Chondrocyte (in vitro differentiated cells): ENCODE results near the gene RERE. TPM values are rescaled to one million over a fixed set of nuclear protein-coding genes. Genes with fewer than 3 reads are reported as not detected.

Experiments
- DNase-seq: peaks from one replicate; pipeline ENCODE4 v3.0.0; 2021; ENCODE audit warnings: mixed read lengths, low spot score
- H3K27ac Mint-ChIP-seq: one replicate; pipeline ENCODE4 v1.8.0; 2021; ENCODE audit warnings: mild to moderate bottlenecking, moderate library complexity, mixed read lengths; ENCODE audit not compliant: unreplicated experiment
- H3K27me3 Mint-ChIP-seq: 2 replicates; pipeline ENCODE4 v1.8.0; 2021; ENCODE audit warnings: low read depth, mixed read lengths
- H3K36me3 Mint-ChIP-seq: 2 replicates; pipeline ENCODE4 v1.8.0; 2021; ENCODE audit warnings: low read depth, mixed read lengths
- H3K4me1 Mint-ChIP-seq: 2 replicates; pipeline ENCODE4 v1.8.0; 2021; ENCODE audit warnings: low read depth, mild to moderate bottlenecking, mixed read lengths
- H3K4me3 Mint-ChIP-seq: one replicate; pipeline ENCODE4 v1.8.0; 2021; ENCODE audit warnings: mild to moderate bottlenecking, moderate library complexity, mixed read lengths; ENCODE audit not compliant: unreplicated experiment
- H3K9me3 Mint-ChIP-seq: 2 replicates; pipeline ENCODE4 v1.8.0; 2021; ENCODE audit warnings: low read depth, mixed read lengths
- CTCF ChIP-seq: fragments of 200-600 bp; sonication (generic); IDR thresholded peaks from 2 replicates; pipeline ENCODE4 v1.5.0; 2021; ENCODE audit warnings: antibody characterized with exemption, mild to moderate bottlenecking, moderate library complexity
- total RNA-seq: library from RNA; stranded (reverse); gene quantifications from 3 replicates; pipeline ENCODE4 v1.2.1, GENCODE V29; 2021

RERE gene
- total RNA-seq, 1 donor from 2014 or later: 64.9 TPM

GRCh38 chr1:8352886-8353785 is 464.3 kb downstream of the RERE start:
- DNase-seq: no peak
- Mint-ChIP-seq H3K27me3 (no peaks in the 10 kb centered on the region), H3K9me3 (no peaks in the 10 kb centered on the region), H3K4me1 (peaks cover 7% of the 10 kb centered on the region), H3K36me3 (peaks cover 29% of the 10 kb centered on the region), H3K27ac (no peak overlapping the region), H3K4me3 (no peak overlapping the region)
- TF ChIP-seq CTCF: no peak

GRCh38 chr1:8352471-8352845 is 465.0 kb downstream of the RERE start:
- DNase-seq: no peak
- Mint-ChIP-seq H3K27ac (no peak overlapping the region), H3K27me3 (no peaks in the 10 kb centered on the region), H3K9me3 (no peaks in the 10 kb centered on the region), H3K36me3 (peaks cover 26% of the 10 kb centered on the region), H3K4me3 (no peak overlapping the region), H3K4me1 (peaks cover 14% of the 10 kb centered on the region)
- TF ChIP-seq CTCF: no peak

- H3K4me3 Mint-ChIP-seq: no peak overlapping the region
- TF ChIP-seq CTCF: peak; percentile 76
- H3K9me3 Mint-ChIP-seq: no peaks in the 10 kb centered on the region
- no peak overlapping the region for H3K27ac Mint-ChIP-seq
- H3K36me3 Mint-ChIP-seq: peaks cover 23% of the 10 kb centered on the region
- no peaks in the 10 kb centered on the region for H3K27me3 Mint-ChIP-seq
- H3K4me1 Mint-ChIP-seq: peaks cover 14% of the 10 kb centered on the region
- no peak for DNase-seq
These were observed 465.6 kb downstream of the RERE start for GRCh38 chr1:8351693-8352470.

GRCh38 chr1:8350914-8351684 is 466.3 kb downstream of the RERE start:
- no peak overlapping the region for H3K27ac Mint-ChIP-seq
- H3K4me3 Mint-ChIP-seq: no peak overlapping the region
- H3K27me3 Mint-ChIP-seq: no peaks in the 10 kb centered on the region
- H3K9me3 Mint-ChIP-seq: no peaks in the 10 kb centered on the region
- peaks cover 20% of the 10 kb centered on the region for H3K36me3 Mint-ChIP-seq
- peaks cover 14% of the 10 kb centered on the region for H3K4me1 Mint-ChIP-seq
- TF ChIP-seq CTCF: no peak
- no peak for DNase-seq

- no peak for TF ChIP-seq CTCF
These were observed 467.5 kb downstream of the RERE start for GRCh38 chr1:8349961-8350360.

More at GRCh38 chr1:8349961-8350360, 467.5 kb downstream of the RERE start:
- peaks cover 14% of the 10 kb centered on the region for H3K36me3 Mint-ChIP-seq
- no peaks in the 10 kb centered on the region for H3K9me3 Mint-ChIP-seq
- DNase-seq: no peak
- no peak overlapping the region for H3K4me3 Mint-ChIP-seq
- peaks cover 14% of the 10 kb centered on the region for H3K4me1 Mint-ChIP-seq
- H3K27ac Mint-ChIP-seq: no peak overlapping the region
- no peaks in the 10 kb centered on the region for H3K27me3 Mint-ChIP-seq
